Measurements from ENCODE around the gene KCNT2.
"Not testable (repeated sequence)": the region's sequence is repeated elsewhere in the genome, so short reads cannot be mapped to it uniquely, and the experiment has no call there.

Gene KCNT2

GRCh38 chr1:196510451-196510850, 97.8 kb downstream of the KCNT2 start:
- DNase-seq: no peak

DNA sequence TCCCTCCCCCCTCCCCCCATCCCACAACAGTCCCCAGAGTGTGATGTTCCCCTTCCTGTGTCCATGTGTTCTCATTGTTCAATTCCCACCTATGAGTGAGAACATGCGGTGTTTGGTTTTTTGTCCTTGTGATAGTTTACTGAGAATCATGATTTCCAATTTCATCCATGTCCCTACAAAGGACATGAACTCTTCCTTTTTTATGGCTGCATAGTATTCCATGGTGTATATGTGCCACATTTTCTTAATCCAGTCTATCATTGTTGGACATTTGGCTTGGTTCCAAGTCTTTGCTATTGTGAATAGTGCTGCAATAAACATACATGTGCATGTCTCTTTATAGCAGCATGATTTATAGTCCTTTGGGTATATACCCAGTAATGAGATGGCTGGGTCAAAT, 104.0 kb downstream of the KCNT2 start:
- not testable (repeated sequence) for DNase-seq

GRCh38 chr1:196502437-196502836, 105.8 kb downstream of the KCNT2 start:
- DNase-seq: no peak

DNA sequence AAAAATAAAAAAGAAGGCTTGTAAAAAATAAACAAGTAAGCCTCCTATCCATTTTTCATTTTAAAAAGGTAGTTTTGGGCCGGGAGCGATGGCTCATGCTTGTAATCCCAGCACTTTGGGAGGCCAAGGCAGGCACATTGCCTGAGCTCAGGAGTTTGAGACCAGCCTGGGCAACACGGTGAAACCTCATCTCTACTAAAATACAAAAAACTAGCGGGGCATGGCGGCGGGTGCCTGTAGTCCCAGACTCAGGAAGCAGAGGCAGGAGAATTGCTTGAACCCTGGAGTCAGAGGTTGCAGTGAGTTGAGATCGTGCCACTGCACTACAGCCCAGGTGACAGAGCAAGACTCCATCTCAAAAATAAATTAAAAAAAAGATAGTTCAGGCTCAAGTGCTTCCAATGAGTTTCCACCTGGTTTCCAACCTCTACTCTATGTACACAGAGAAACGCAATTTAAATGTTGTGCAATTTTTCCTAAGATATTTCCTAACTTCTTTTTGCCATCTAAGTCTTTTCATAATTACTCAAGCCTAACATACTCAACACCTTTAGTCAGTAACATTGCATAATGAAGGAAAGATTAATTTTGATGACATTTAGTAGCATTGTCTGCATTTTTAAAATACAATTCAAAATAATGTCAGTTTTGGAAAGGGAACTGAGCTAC, 106.3 kb downstream of the KCNT2 start:
- no peak for DNase-seq

DNA sequence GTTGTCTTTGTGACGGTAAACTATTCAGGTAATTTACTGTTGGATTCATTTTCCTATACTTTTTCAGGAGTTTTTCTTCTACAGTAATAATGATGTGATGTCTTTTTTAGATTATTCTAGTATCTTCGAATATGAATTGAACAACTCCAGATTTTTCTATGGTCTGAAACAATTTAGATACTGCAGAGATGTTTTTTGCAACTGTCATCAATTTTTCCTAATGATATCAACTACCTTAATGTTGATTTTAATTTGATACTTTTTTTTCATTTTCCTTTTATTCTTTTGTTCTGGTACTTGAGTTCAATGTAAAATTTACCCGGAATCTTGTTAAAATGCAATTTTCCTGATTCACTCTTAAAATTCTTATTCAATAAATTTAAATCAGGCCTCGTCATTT, 110.4 kb downstream of the KCNT2 start:
- DNase-seq: no peak

DNA sequence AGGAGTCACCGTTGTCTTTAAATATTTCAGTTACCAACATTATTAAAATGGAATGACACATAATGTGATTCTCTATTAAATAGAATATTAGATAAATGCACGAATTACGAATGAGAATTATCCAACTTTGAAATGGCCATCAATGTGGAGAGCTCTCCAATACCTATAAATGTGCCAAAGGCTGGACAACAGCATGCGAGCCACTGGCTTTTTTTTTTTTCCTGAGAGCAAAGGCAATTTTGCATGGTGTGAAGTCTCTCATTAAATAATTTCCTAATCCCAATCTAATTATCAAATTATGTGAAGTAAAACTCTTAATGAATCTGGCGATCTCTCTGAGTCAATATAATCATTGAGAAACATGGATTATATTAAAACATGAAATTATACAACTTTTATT, 113.5 kb downstream of the KCNT2 start:
- DNase-seq: no peak

DNA sequence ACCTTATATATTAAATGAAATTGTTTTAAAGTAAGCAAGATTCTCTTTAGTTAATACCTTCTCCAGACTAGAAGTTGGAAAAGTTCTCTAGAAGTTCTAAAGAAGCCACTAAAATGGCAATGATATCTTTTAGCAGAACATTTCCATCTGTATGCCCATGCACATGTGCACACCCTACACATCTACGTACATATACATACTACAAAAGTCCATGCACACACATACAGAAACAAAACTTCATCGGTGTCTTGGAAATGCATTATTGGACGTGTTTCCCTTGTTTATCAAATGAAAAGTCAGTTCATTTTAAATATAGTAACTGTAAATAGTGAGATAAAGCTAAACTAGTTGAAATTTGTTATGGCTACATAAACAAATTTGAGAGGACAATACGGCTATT, 114.4 kb downstream of the KCNT2 start:
- DNase-seq: no peak

GRCh38 chr1:196488579-196488978, 119.7 kb downstream of the KCNT2 start:
- no peak for DNase-seq

GRCh38 chr1:196486346-196486745, 121.9 kb downstream of the KCNT2 start:
- DNase-seq: no peak

DNA sequence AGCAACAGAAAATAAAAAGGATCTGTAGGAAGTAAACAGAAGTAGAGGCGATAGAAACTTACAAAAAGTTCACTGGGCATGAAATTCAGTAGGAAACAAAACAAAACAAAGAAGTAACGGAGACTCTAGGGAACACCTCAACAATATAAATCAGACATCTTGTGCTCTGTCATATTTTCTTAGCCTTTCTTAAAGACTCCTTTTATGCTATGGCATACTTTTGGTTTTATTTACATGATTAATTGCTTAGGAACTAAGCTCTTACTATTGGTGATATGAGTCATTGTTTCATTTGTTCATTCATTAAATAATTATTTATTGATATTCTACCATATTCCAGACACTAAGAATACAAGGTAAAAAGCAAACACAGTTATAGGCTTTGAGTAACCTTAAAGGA, 126.6 kb downstream of the KCNT2 start:
- no peak for DNase-seq

DNA sequence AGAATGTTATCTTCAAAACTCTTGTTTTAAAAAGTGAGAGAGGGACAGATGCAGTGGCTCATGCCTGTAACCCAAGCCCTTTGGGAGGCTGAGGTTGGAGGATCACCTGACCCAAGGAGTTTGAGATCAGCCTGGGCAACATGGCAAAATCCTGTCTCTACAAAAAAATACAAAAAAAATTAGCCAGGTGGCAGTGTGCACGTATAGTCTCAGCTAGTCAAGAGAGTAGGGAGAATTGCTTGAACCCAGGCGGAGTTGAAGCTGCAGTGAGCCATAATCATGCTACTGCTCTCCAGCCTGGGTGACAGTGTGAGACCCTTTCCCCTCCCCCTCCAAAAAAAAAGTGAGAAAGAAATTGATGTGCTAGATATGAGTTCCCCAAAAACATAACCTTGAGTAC, 131.0 kb downstream of the KCNT2 start:
- DNase-seq: no peak

DNA sequence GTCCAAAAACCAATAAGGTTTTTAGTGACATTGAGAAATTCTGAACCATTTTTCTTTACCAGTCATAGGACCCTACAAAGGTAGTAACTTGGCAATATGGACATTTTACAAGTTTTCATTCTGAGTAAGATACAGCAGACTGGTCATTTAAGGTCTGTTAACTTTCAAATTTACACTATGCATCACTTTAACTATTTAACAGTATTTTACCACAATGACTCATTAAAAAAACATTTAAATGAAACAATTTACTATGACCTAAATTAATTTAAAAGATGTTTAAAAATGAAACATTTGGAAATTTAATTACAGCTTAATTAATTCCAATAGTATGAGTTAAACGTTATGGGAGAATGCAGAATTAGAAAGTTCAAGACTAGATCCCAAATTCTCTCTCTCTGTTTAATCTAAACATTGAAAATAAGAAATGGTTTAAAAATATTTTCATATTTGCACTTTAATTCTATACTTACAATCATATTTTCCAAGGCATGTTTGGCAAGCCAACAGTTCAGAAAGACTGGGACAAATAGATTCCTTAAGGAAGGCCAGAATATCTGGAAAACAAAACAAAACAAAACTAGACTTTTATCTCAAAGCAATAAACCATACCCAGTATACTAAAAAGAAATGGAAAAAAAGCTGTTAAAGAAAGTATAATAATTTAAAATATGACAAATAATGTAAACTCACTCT, 140.9 kb downstream of the KCNT2 start:
- no peak for DNase-seq

DNA sequence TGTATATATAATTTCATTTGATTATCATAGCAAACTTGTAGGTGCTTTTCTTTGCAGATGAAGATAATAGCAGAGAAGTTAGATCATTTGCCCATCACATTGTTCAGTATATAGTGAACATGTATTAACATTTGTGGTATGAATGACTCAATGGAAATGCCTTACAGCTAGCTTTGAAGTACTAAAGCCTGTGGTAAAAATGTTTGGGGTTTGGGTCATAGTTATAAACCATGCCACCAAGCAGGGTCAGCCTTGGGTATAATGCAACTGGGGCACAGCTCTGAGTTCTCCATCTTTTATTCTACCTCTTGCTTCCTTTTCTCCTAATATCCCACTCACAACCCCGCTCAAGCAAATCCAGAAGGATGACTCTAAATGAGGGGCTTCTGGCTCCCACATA, 141.6 kb downstream of the KCNT2 start:
- DNase-seq: no peak

GRCh38 chr1:196466166-196466565, 142.1 kb downstream of the KCNT2 start:
- DNase-seq: no peak

- DNase-seq: no peak
Measured at GRCh38 chr1:196464480-196464941, 143.7 kb downstream of the KCNT2 start.

DNA sequence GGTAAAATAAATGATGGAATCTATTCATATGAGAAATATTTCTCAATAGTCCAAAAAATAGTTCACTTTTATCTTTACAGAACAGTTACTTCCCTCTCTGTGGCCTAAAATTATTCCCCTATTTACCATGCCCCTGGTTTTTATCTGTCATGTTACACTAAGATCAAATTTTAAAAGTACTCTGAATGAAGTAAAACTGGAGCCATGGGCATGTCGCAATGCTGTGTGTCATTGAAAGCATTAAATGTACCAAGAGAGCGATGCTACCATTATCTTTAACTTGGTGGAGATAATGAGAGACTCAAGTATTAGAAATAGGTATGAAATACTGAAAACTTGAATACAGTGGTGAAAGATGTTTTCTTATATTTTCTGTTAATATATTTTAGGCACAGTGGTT, 146.2 kb downstream of the KCNT2 start:
- DNase-seq: no peak

- DNase-seq: no peak
Measured at GRCh38 chr1:196461521-196461920, 146.7 kb downstream of the KCNT2 start.

GRCh38 chr1:196459383-196459782, 148.9 kb downstream of the KCNT2 start:
- no peak for DNase-seq

GRCh38 chr1:196454792-196455191, 153.4 kb downstream of the KCNT2 start:
- no peak for DNase-seq

- DNase-seq: no peak
Measured at GRCh38 chr1:196451103-196451502, 157.1 kb downstream of the KCNT2 start.

DNA sequence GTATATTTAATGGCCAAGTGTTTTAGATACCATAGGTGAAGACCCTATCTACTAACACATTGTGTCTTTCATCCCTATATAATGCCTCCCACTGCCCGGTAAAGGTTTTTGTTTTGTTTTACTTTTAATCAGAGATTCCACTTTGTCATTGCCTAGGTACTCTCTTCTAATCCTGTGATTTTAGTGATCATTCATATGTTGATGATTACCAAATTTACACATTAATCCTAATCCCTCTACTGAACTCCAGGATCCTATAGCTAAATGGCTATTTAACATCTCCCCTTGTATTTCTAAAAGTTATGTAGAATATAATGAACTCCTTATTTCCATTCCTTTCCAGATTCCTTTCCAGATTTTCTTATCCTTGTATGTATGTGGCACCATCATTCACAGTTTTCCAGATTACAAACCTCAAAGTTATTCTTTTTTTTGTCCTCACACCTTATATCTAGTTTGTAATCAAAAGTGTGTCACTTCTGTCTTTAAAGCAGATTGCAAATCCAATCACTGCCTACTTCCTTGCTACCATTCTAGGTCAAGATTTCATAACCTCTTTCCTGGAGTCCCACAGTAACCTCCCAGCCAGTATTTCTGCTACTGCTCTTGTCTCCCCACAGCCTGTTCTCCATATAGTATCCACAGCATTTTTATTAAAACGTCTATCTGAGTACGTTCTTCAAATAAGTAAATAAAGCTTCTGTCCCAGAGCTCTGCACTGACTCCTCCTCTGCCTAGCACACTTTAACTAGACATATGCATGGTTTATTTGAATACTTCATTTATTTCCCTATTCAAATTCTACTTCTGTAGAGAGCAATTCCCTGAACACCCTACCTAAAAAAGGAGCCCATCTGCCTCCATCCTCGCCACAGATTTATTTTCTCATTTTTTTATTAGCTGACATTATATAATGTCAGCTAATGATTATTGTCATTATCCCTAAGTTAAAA, 157.8 kb downstream of the KCNT2 start:
- no peak for DNase-seq

DNA sequence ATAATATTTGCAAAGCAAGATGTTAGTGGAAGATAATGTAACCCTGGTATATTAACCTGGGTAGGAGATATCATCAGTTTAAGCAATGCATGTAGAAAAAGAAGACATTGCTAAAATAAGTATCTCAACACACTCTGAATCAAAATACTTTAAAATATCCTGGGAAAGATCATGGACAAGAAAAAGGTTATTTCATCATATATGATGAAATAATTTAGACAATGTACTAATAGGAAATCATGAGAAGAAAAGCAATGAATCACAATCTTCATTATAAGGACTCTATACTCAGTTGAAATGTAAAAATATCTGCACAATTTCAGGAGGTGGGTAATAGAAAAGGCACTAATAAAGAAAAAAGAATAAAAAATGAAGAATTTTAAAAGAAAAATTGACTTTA, 158.8 kb downstream of the KCNT2 start:
- no peak for DNase-seq

DNA sequence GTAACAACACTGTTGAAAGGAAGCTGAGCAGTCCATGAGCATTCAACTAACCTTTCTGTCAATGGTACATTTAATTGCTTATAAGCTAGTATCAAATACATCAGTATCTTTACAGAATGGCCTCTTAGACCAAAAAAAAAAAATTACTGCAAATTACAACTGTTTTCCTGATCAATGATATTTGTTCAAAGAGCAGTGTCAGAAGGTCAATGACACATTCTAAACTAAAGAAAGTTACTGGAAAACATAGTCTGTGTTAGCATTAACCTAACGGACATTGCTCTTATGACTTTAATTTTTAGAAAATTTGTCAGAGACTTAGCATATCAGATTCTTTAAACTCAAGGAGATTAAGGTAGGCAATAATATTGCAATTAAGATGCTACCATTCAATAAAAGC, 162.5 kb downstream of the KCNT2 start:
- no peak for DNase-seq

DNA sequence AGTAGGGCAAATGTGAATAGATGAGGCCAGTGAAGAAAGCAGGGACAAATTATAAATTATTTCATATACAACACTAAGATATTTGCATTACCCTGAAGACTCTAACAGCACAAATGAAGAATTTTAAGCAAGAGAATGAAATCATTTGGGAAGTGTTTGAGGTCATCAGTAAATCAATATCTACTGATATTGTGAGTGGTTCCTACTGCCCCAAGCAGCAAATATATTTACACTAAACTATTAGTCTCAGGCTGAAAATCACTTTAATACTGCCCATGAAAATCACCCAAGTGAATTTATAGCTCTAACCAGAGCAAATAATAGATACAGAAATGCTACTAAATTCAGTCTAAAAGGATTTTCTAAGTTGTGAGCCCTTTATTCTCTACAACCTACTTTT, 163.6 kb downstream of the KCNT2 start:
- DNase-seq: no peak
